ENCODE data around the gene ISL2. TPM values are rescaled to one million over a fixed set of nuclear protein-coding genes. Genes with fewer than 3 reads are reported as not detected.

The ISL2 gene
- polyA plus RNA-seq, 1 donor (not counting 4 experiments of a cell fraction or from before 2014, with no cell fraction given), result not detected

- peak; percentile 92 for TF ChIP-seq EZH2 (IDR thresholded peaks at IDR 0.05; ENCODE audit: low read length)
- no peak for TF ChIP-seq CTCF (optimal IDR thresholded peaks at IDR 0.05 in 1 of 3, IDR thresholded peaks at IDR 0.05 in 1 of 3, conservative IDR thresholded peaks at IDR 0.05 in 1 of 3; ENCODE audit: extremely low read depth in 1 of 3, insufficient read depth in 2 of 3, low read length in 3 of 3)
- H3K79me2 ChIP-seq (ENCODE audit: control insufficient read depth, insufficient read depth, low read length), result no peaks in the 10 kb centered on the region
- H3K9me1 ChIP-seq (ENCODE audit: control insufficient read depth, extremely low read depth, insufficient read depth, low read length), result no peaks in the 10 kb centered on the region
- dilution Hi-C loops (cut with MboI; ENCODE audit: extremely low pct_ligation_motif_present, low sequenced_read_pairs), result no loop called here
- H3K27me3 ChIP-seq (ENCODE audit: control insufficient read depth, extremely low read depth, insufficient read depth, low read length), result peaks cover 99% of the 10 kb centered on the region
- H3K9me3 ChIP-seq (ENCODE audit: control insufficient read depth, low read depth, low read length), result peaks cover 4% of the 10 kb centered on the region
- FAIRE-seq, result no peak
- no peak overlapping the region for H3K9ac ChIP-seq (ENCODE audit: control insufficient read depth, extremely low read depth, insufficient read depth, low read length)
- H3K36me3 ChIP-seq (ENCODE audit: control insufficient read depth in 2 of 2, extremely low read depth in 1 of 2, insufficient read depth in 2 of 2, low read length in 2 of 2), result no peaks in the 10 kb centered on the region
- H3K4me1 ChIP-seq (ENCODE audit: control insufficient read depth, extremely low read depth, insufficient read depth, low read length), result peaks cover 16% of the 10 kb centered on the region
- H4K20me1 ChIP-seq (ENCODE audit: control insufficient read depth, extremely low read depth, insufficient read depth, low read length), result peaks cover 5% of the 10 kb centered on the region
- H3K4me2 ChIP-seq (ENCODE audit: control insufficient read depth, extremely low read depth, insufficient read depth, low read depth, low read length), result peak overlapping the region; percentile 69
- H3K27ac ChIP-seq (ENCODE audit: control insufficient read depth, insufficient read depth, low read length), result no peak overlapping the region
- peak overlapping the region in 2 of 3 experiments; percentile 10 to 51 for H3K4me3 ChIP-seq (ENCODE audit: control insufficient read depth in 2 of 3, extremely low read depth in 1 of 3, insufficient read depth in 2 of 3, low read depth in 1 of 3, low read length in 3 of 3)
- H2AFZ ChIP-seq (ENCODE audit: control insufficient read depth, low read length), result peak overlapping the region; percentile 22
- no peak for DNase-seq (ENCODE audit: low read depth, low spot score)
Observed at GRCh38 chr15:76341366-76342057, 4.9 kb downstream of the ISL2 start.

- DNase-seq (ENCODE audit: low read depth, low spot score) (no peak), FAIRE-seq (no peak)
- peak overlapping the region in 2 of 3 experiments; percentile 10 to 51 for H3K4me3 ChIP-seq (ENCODE audit: control insufficient read depth in 2 of 3, extremely low read depth in 1 of 3, insufficient read depth in 2 of 3, low read depth in 1 of 3, low read length in 3 of 3)
- no peak overlapping the region for H3K9ac ChIP-seq (ENCODE audit: control insufficient read depth, extremely low read depth, insufficient read depth, low read length)
- peaks cover 19% of the 10 kb centered on the region for H3K4me1 ChIP-seq (ENCODE audit: control insufficient read depth, extremely low read depth, insufficient read depth, low read length)
- no peak overlapping the region for H3K27ac ChIP-seq (ENCODE audit: control insufficient read depth, insufficient read depth, low read length)
- peaks cover 99% of the 10 kb centered on the region for H3K27me3 ChIP-seq (ENCODE audit: control insufficient read depth, extremely low read depth, insufficient read depth, low read length)
- TF ChIP-seq EZH2 (IDR thresholded peaks at IDR 0.05; ENCODE audit: low read length) (peak; percentile 22), CTCF (optimal IDR thresholded peaks at IDR 0.05 in 1 of 3, IDR thresholded peaks at IDR 0.05 in 1 of 3, conservative IDR thresholded peaks at IDR 0.05 in 1 of 3; ENCODE audit: extremely low read depth in 1 of 3, insufficient read depth in 2 of 3, low read length in 3 of 3) (no peak)
- H4K20me1 ChIP-seq (ENCODE audit: control insufficient read depth, extremely low read depth, insufficient read depth, low read length), result peaks cover 5% of the 10 kb centered on the region
- dilution Hi-C loops (cut with MboI; ENCODE audit: extremely low pct_ligation_motif_present, low sequenced_read_pairs), result no loop called here
- H3K36me3 ChIP-seq (ENCODE audit: control insufficient read depth in 2 of 2, extremely low read depth in 1 of 2, insufficient read depth in 2 of 2, low read length in 2 of 2), result no peaks in the 10 kb centered on the region
- peaks cover 4% of the 10 kb centered on the region for H3K9me3 ChIP-seq (ENCODE audit: control insufficient read depth, low read depth, low read length)
- no peaks in the 10 kb centered on the region for H3K79me2 ChIP-seq (ENCODE audit: control insufficient read depth, insufficient read depth, low read length)
- no peaks in the 10 kb centered on the region for H3K9me1 ChIP-seq (ENCODE audit: control insufficient read depth, extremely low read depth, insufficient read depth, low read length)
- peak overlapping the region; percentile 69 for H3K4me2 ChIP-seq (ENCODE audit: control insufficient read depth, extremely low read depth, insufficient read depth, low read depth, low read length)
- H2AFZ ChIP-seq (ENCODE audit: control insufficient read depth, low read length), result no peak overlapping the region
Observed at GRCh38 chr15:76342058-76342381, 5.4 kb downstream of the ISL2 start.

All from keratinocyte (primary cell).